ENCODE data around the gene ADGRE2. TPM values are rescaled to one million over a fixed set of nuclear protein-coding genes. Genes with fewer than 3 reads are reported as not detected.
"Not testable (repeated sequence)": the region's sequence is repeated elsewhere in the genome, so short reads cannot be mapped to it uniquely, and the experiment has no call there.

The ADGRE2 gene
- polyA plus RNA-seq, 3 donors = 13.1 to 91.1 (median 47.6) TPM

DNA sequence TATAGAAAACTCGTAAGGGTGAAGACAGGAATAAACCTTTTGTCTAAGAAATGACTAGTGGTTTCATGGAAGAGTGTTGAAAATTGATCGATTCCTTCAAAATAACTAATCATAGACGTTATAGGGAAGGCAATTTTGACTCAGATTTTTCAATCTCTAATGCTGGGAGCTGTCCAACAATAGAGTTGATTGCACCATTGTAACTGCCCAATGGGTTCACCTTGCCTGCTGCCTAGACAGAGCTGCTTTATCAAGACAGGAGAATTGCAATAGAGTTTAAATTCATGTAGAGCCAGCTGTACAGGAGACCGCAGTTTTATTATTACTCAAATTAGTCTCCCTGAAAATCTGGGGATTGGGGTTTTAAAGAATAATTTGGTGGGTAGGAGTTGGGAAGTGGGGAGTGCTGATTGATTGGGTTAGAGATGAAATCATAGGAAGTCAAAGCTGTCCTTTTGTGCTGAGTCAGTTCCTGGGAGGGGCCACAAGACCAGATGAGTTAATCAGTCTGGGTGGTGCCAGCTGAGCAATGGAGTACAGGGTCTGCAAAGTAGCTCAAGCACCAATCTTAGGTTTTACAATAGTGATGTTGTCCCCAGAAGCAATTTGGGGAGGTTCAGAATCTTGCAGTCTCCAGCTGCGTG lies 16.8 kb upstream of the ADGRE2 start:
- TF ChIP-seq, protein P1, sequence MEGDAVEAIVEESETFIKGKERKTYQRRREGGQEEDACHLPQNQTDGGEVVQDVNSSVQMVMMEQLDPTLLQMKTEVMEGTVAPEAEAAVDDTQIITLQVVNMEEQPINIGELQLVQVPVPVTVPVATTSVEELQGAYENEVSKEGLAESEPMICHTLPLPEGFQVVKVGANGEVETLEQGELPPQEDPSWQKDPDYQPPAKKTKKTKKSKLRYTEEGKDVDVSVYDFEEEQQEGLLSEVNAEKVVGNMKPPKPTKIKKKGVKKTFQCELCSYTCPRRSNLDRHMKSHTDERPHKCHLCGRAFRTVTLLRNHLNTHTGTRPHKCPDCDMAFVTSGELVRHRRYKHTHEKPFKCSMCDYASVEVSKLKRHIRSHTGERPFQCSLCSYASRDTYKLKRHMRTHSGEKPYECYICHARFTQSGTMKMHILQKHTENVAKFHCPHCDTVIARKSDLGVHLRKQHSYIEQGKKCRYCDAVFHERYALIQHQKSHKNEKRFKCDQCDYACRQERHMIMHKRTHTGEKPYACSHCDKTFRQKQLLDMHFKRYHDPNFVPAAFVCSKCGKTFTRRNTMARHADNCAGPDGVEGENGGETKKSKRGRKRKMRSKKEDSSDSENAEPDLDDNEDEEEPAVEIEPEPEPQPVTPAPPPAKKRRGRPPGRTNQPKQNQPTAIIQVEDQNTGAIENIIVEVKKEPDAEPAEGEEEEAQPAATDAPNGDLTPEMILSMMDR (IDR thresholded peaks at IDR 0.05) = no peak
- peaks cover 0 to 7% (median 4%) of the 10 kb centered on the region in 3 donors for H3K27me3 Mint-ChIP-seq (ENCODE audit: low read depth in 3 of 3)
- peaks cover 0 to 6% (median 0%) of the 10 kb centered on the region in 7 donors for H3K9me3 Mint-ChIP-seq
- peaks cover 23% of the 10 kb centered on the region for H3K4me1 Mint-ChIP-seq
- Histone ChIP-seq H3K4me3 (replicated peaks in 1 of 3; ENCODE audit: low read depth in 2 of 3, low read length in 3 of 3) (peak overlapping the region in 1 of 3 experiments; percentile 16), H3K79me2 (ENCODE audit: insufficient read depth, low read length) (no peaks in the 10 kb centered on the region), H3K9ac (ENCODE audit: insufficient read depth, low read length, poor library complexity, severe bottlenecking) (no peak overlapping the region), H3K9me3 (replicated peaks in 1 of 2; ENCODE audit: control insufficient read depth in 1 of 2, insufficient read depth in 1 of 2, low read length in 2 of 2) (no peaks in the 10 kb centered on the region), H3K27me3 (ENCODE audit: control insufficient read depth in 2 of 2, insufficient read depth in 2 of 2, low read length in 2 of 2) (no peaks in the 10 kb centered on the region), H3K4me2 (replicated peaks; ENCODE audit: extremely low read depth, low read length, poor library complexity, severe bottlenecking) (peak overlapping the region; percentile 30), H3K27ac (ENCODE audit: low read depth in 1 of 2, low read length in 2 of 2) (no peak overlapping the region), H3K36me3 (replicated peaks in 1 of 2; ENCODE audit: control insufficient read depth in 1 of 2, insufficient read depth in 2 of 2, low read length in 2 of 2) (no peaks in the 10 kb centered on the region), H4K20me1 (ENCODE audit: insufficient read depth, low read length) (no peaks in the 10 kb centered on the region), H2AFZ (ENCODE audit: insufficient read depth, low read depth, low read length, poor library complexity, severe bottlenecking) (no peak overlapping the region), H3K4me1 (ENCODE audit: control insufficient read depth in 1 of 2, insufficient read depth in 2 of 2, low read length in 2 of 2) (peaks cover 15 to 16% of the 10 kb centered on the region in 2 donors)
- WGBS (ENCODE audit: insufficient coverage) = 71% methylated on average over 1 of the region's 5 CpGs
- intact Hi-C loops (cut with micrococcal nuclease) = no loop called here
- peak overlapping the region in 3 of 7 donors; percentile 32 to 70 (median 59) for H3K27ac Mint-ChIP-seq
- DNase-seq = peak; percentile 38 to 75 (median 64)
- peak overlapping the region in 1 of 2 donors; percentile 51 for H3K4me3 Mint-ChIP-seq
- H3K36me3 Mint-ChIP-seq = no peaks in the 10 kb centered on the region

DNA sequence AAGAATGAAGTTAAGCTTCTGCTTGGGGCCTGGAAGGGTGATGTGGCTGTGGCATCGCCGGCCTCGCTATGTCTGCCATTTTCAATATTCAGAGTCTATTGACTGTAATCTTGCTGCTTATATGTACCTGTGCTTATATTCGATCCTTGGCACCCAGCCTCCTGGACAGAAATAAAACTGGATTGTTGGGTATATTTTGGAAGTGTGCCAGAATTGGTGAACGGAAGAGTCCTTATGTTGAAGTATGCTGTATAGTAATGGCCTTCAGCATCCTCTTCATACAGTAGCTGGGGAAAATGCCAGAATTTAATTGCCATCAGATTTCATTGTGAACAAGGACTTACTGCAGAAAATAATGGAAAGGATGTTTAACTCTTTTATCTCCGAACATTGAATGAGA lies 13.9 kb upstream of the ADGRE2 start:
- H3K4me1 ChIP-seq (ENCODE audit: control insufficient read depth in 1 of 2, insufficient read depth in 2 of 2, low read length in 2 of 2) = peaks cover 23 to 25% of the 10 kb centered on the region in 2 donors
- peaks cover 32% of the 10 kb centered on the region for H3K4me1 Mint-ChIP-seq
- H3K4me3 Mint-ChIP-seq; intact Hi-C loops (cut with micrococcal nuclease); H3K4me3 ChIP-seq (replicated peaks in 1 of 3; ENCODE audit: low read depth in 2 of 3, low read length in 3 of 3); H3K9ac ChIP-seq (ENCODE audit: insufficient read depth, low read length, poor library complexity, severe bottlenecking); H3K4me2 ChIP-seq (replicated peaks; ENCODE audit: extremely low read depth, low read length, poor library complexity, severe bottlenecking); H3K79me2 ChIP-seq (ENCODE audit: insufficient read depth, low read length); H3K36me3 ChIP-seq (replicated peaks in 1 of 2; ENCODE audit: control insufficient read depth in 1 of 2, insufficient read depth in 2 of 2, low read length in 2 of 2); H3K36me3 Mint-ChIP-seq; H3K27me3 ChIP-seq (ENCODE audit: control insufficient read depth in 2 of 2, insufficient read depth in 2 of 2, low read length in 2 of 2); H2AFZ ChIP-seq (ENCODE audit: insufficient read depth, low read depth, low read length, poor library complexity, severe bottlenecking); H3K27ac Mint-ChIP-seq; H3K27ac ChIP-seq (ENCODE audit: low read depth in 1 of 2, low read length in 2 of 2); H3K9me3 ChIP-seq (replicated peaks in 1 of 2; ENCODE audit: control insufficient read depth in 1 of 2, insufficient read depth in 1 of 2, low read length in 2 of 2); DNase-seq; H3K27me3 Mint-ChIP-seq (ENCODE audit: low read depth in 3 of 3); H4K20me1 ChIP-seq (ENCODE audit: insufficient read depth, low read length); H3K9me3 Mint-ChIP-seq: not testable (repeated sequence)
- 100% methylated on average over 3 of the region's 6 CpGs for WGBS (ENCODE audit: insufficient coverage)

All from CD14-positive monocyte (primary cell).